A549 (cell line): ENCODE results near the gene MPL. TPM values are rescaled to one million over a fixed set of nuclear protein-coding genes. Genes with fewer than 3 reads are reported as not detected.

ENCODE experiments used
- ATAC-seq, 2 experiments: fragments of 200-7000 bp in 1 of 2; fragments of >200 bp in 1 of 2; cut with Nextera tagmentation in 1 of 2; cut with Tn5 transposase in 1 of 2; 3 replicates each; pipeline versions ENCODE4 v1.8.0 to v1.9.1; 2018 to 2020; ENCODE audit warnings: mild to moderate bottlenecking in 1 of 2, moderate library complexity in 1 of 2
- CTCF ChIA-PET: fragments of 300-600 bp; sonication (Branson Sonifier 250); formaldehyde crosslinking; extraction: SDS; loops from one replicate; lab custom pipeline; 2021; ENCODE audit warnings: antibody characterized with exemption, inconsistent platforms; lab: Yijun Ruan, JAX
- POLR2A ChIA-PET: fragments of 350-600 bp; formaldehyde crosslinking; extraction: SDS; loops from one replicate; lab custom pipeline; 2021; ENCODE audit warnings: antibody characterized with exemption, inconsistent platforms; lab: Yijun Ruan, JAX
- DNase-seq, 2 experiments: peaks; one replicate each; pipeline versions ENCODE4 v3.0.0 to v3.0.0-alpha.2; 2011 to 2016; ENCODE audit warnings: low read depth in 1 of 2, low spot score in 1 of 2
- FAIRE-seq: peaks from 2 replicates; lab custom pipeline; 2011; peaks lifted over from hg19 to GRCh38; lab: Jason Lieb, UNC
- H3K27ac ChIP-seq, 2 experiments: fragments of >200 bp; sonication (Bioruptor Twin); formaldehyde crosslinking; 3 replicates each; pipeline ENCODE4 v1.5.1; 2016 to 2017
- H3K4me1 ChIP-seq: fragments of >200 bp; sonication (Bioruptor Twin); formaldehyde crosslinking; 3 replicates; pipeline ENCODE4 v1.6.1; 2016
- H3K4me2 ChIP-seq: fragments of >200 bp; sonication (Bioruptor Twin); formaldehyde crosslinking; 3 replicates; pipeline ENCODE4 v1.6.1; 2016
- H3K4me3 ChIP-seq: fragments of >200 bp; sonication (Bioruptor Twin); formaldehyde crosslinking; 3 replicates; pipeline ENCODE4 v1.5.1; 2016
- H3K9me3 ChIP-seq: fragments of >200 bp; sonication (Bioruptor Twin); formaldehyde crosslinking; 3 replicates; pipeline ENCODE4 v1.6.1; 2016
- ATOH8 ChIP-seq: fragments of 250-450 bp; sonication (Bioruptor Pico); IDR thresholded peaks from 2 replicates; pipeline ENCODE4 v1.5.0; 2020; ENCODE audit warnings: low read depth, mild to moderate bottlenecking, moderate library complexity
- CEBPB ChIP-seq, 2 experiments: fragments of >200 bp in 1 of 2; sonication (Bioruptor Twin) in 1 of 2; formaldehyde crosslinking in 1 of 2; IDR thresholded peaks; 2 replicates each; pipeline ENCODE4 v1.6.1; 2012 to 2016
- EHF ChIP-seq: fragments of 250-450 bp; sonication (Bioruptor Pico); IDR thresholded peaks from 2 replicates; pipeline ENCODE4 v1.5.0; 2020; ENCODE audit warnings: mild to moderate bottlenecking
- EHMT2 ChIP-seq: fragments of 200-600 bp; sonication (generic); IDR thresholded peaks from 2 replicates; pipeline ENCODE4 v1.6.1; 2016; ENCODE audit warnings: antibody characterized with exemption, low read depth, mild to moderate bottlenecking, moderate library complexity
- ELK1 ChIP-seq: fragments of 150-350 bp; IDR thresholded peaks from 2 replicates; pipeline ENCODE4 v1.6.1; 2014; ENCODE audit warnings: low read depth, mild to moderate bottlenecking, low read length
- ESRRA ChIP-seq: fragments of 150-350 bp; IDR thresholded peaks from 2 replicates; pipeline ENCODE4 v1.6.1; 2014; ENCODE audit warnings: mild to moderate bottlenecking, low read length, borderline replicate concordance
- HDAC2 ChIP-seq: fragments of 200-600 bp; sonication (generic); IDR thresholded peaks from 2 replicates; pipeline ENCODE4 v1.6.1; 2016
- HEYL ChIP-seq: fragments of 250-450 bp; sonication (Bioruptor Pico); IDR thresholded peaks from 2 replicates; pipeline ENCODE4 v1.8.0; 2021; ENCODE audit warnings: mild to moderate bottlenecking, moderate library complexity
- HOXA7 ChIP-seq: fragments of 250-450 bp; sonication (Bioruptor Pico); IDR thresholded peaks from 2 replicates; pipeline ENCODE4 v1.5.0; 2020; ENCODE audit warnings: mild to moderate bottlenecking, moderate library complexity
- HOXB13 ChIP-seq: fragments of 250-450 bp; sonication (Bioruptor Pico); IDR thresholded peaks from 2 replicates; pipeline ENCODE4 v1.5.0; 2020; ENCODE audit warnings: low read depth, mild to moderate bottlenecking, moderate library complexity
- JUN ChIP-seq, 2 experiments: fragments of >200 bp; sonication (Bioruptor Twin); formaldehyde crosslinking; IDR thresholded peaks; 2 replicates in 1 of 2; 3 replicates in 1 of 2; pipeline ENCODE4 v1.6.1; 2016 to 2017
- KDM5A ChIP-seq: fragments of 200-600 bp; sonication (generic); IDR thresholded peaks from 2 replicates; pipeline ENCODE4 v1.6.1; 2016; ENCODE audit warnings: antibody characterized with exemption, mild to moderate bottlenecking
- MAZ ChIP-seq: fragments of 150-350 bp; IDR thresholded peaks from 2 replicates; pipeline ENCODE4 v1.6.1; 2014; ENCODE audit warnings: antibody characterized with exemption, low read depth, low read length, borderline replicate concordance
- MYC ChIP-seq: IDR thresholded peaks from 2 replicates; pipeline ENCODE4 v1.6.1; 2012; ENCODE audit warnings: mild to moderate bottlenecking, inconsistent platforms, low read length, improper control_type of control experiment, borderline replicate concordance
- NFE2L2 ChIP-seq: fragments of 150-350 bp; conservative IDR thresholded peaks from 2 replicates; pipeline ENCODE4 v1.6.1; 2014; ENCODE audit warnings: low read length
- POLR2A ChIP-seq: IDR thresholded peaks from 2 replicates; pipeline ENCODE4 v1.6.1; 2012; ENCODE audit warnings: mild to moderate bottlenecking, low read length
- RCOR1 ChIP-seq: fragments of 150-350 bp; IDR thresholded peaks from 2 replicates; pipeline ENCODE4 v1.6.1; 2014; ENCODE audit warnings: antibody characterized with exemption, low read length, low read depth
- RNF2 ChIP-seq: fragments of 200-600 bp; sonication (generic); IDR thresholded peaks from 2 replicates; pipeline ENCODE4 v1.6.1; 2016; ENCODE audit warnings: low read depth, mild to moderate bottlenecking, antibody characterized with exemption, moderate library complexity, borderline replicate concordance
- SMC3 ChIP-seq: fragments of >200 bp; sonication (Bioruptor Twin); formaldehyde crosslinking; IDR thresholded peaks from 3 replicates; pipeline ENCODE4 v1.6.1; 2018; ENCODE audit warnings: inconsistent platforms
- TFCP2L1 ChIP-seq: fragments of 250-450 bp; sonication (Bioruptor Pico); IDR thresholded peaks from 2 replicates; pipeline ENCODE4 v1.5.0; 2021; ENCODE audit warnings: mild to moderate bottlenecking
- ZNF302 ChIP-seq: fragments of 250-450 bp; sonication (Bioruptor Pico); IDR thresholded peaks from 2 replicates; pipeline ENCODE4 v1.9.0; 2021; ENCODE audit warnings: inconsistent platforms, mild to moderate bottlenecking, moderate library complexity
- WGBS: methylation state at CpG from one replicate; pipeline ENCODE4 v1.1.6; 2017; ENCODE audit errors: missing lambda C conversion rate; 5-methylcytosine and 5-hydroxymethylcytosine counted together
- polyA plus RNA-seq, 4 experiments: library from polyadenylated mRNA; depleted of rRNA in 3 of 4; stranded (reverse); fragments of >200 nt; fragmentation: RNase III in 1 of 4; extraction: RNeasy Plus Mini Kit Qiagen cat#74134 plus additional on column Dnase treatment in 1 of 4; gene quantifications; 2 replicates in 3 of 4; 3 replicates in 1 of 4; pipeline ENCODE4 v1.2.3, GENCODE V29; 2011 to 2017
- TF ChIP-seq, protein P1 (sequence below): fragments of 250-450 bp; sonication (Bioruptor Pico); IDR thresholded peaks from 2 replicates; pipeline ENCODE4 v1.5.0; 2021; ENCODE audit warnings: mild to moderate bottlenecking, moderate library complexity, borderline replicate concordance
- TF ChIP-seq, protein P2 (sequence below): fragments of >200 bp; sonication (Bioruptor Twin); formaldehyde crosslinking; IDR thresholded peaks from 3 replicates; pipeline ENCODE4 v1.5.1; 2016
- TF ChIP-seq, protein P3 (sequence below): fragments of >200 bp; sonication (Bioruptor Twin); formaldehyde crosslinking; IDR thresholded peaks from 3 replicates; pipeline ENCODE4 v1.6.1; 2016

The MPL gene
- polyA plus RNA-seq, 2 of the 4 experiments (the other 2 are of a cell fraction), result not detected

GRCh38 chr1:43370564-43370963, 32.9 kb downstream of the MPL start:
- 90% methylated on average over 4 of the region's 4 CpGs for WGBS
- no peak for ATAC-seq
- peak overlapping the region; percentile 98; the same call in 2 of the 3 replicates for H3K4me2 ChIP-seq
- TF ChIP-seq ESRRA (no peak), HOXB13 (CRISPR knock-in tag) (no peak), ZNF302 (no peak), NFE2L2 (no peak), ATOH8 (CRISPR knock-in tag) (no peak), TFCP2L1 (CRISPR knock-in tag) (no peak), RNF2 (no peak)
- TF ChIP-seq, protein P1, sequence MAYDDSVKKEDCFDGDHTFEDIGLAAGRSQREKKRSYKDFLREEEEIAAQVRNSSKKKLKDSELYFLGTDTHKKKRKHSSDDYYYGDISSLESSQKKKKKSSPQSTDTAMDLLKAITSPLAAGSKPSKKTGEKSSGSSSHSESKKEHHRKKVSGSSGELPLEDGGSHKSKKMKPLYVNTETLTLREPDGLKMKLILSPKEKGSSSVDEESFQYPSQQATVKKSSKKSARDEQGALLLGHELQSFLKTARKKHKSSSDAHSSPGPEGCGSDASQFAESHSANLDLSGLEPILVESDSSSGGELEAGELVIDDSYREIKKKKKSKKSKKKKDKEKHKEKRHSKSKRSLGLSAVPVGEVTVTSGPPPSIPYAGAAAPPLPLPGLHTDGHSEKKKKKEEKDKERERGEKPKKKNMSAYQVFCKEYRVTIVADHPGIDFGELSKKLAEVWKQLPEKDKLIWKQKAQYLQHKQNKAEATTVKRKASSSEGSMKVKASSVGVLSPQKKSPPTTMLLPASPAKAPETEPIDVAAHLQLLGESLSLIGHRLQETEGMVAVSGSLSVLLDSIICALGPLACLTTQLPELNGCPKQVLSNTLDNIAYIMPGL (CRISPR knock-in tag), result no peak
- TF ChIP-seq, all 56 proteins: peak for 0
- Histone ChIP-seq H3K4me1 (peaks cover 57% of the 10 kb centered on the region), H3K27ac (peak overlapping the region in 1 of 2 experiments; percentile 86; a peak in 3 of 6 replicates), H3K9me3 (no peaks in the 10 kb centered on the region), H3K4me3 (no peak overlapping the region)
- ChIA-PET CTCF (no interaction called here), POLR2A (interaction anchor here (0.7 kb wide), 1 partner anchor 78 kb away, joined by 3 read pairs; no protein-coding TSS in a partner anchor)
- FAIRE-seq (no peak), DNase-seq (no peak)

DNA sequence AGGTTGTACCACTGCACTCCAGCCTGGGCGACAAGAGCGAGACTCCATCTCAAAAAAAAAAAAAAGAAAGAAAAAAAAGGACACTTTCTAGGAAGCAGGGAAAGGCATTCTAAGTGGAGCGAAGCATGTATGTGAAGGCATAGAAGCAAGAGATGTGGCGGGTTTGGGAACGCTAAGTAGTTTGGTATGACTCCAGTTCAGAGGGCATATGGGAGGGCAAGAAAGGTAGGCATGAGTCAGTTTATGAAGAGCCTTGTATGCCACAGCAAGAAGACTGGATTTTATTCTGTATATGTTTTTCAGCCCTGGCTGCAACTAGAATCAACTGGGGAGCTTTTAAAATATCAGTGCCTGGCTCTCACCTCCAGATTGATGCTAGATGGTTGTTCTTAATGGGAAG, 34.6 kb downstream of the MPL start:
- ChIA-PET POLR2A (interaction anchor here (1.9 kb wide), 1 partner anchor 14 kb away, joined by 8 read pairs; the partner anchor contains the start of gene CDC20), CTCF (no interaction called here)
- 90% methylated on average over 5 of the region's 5 CpGs for WGBS
- TF ChIP-seq HDAC2 (no peak), KDM5A (no peak), POLR2A (no peak), RNF2 (no peak), ELK1 (no peak), HOXA7 (CRISPR knock-in tag) (no peak), EHF (no peak), HEYL (CRISPR knock-in tag) (no peak), JUN (IDR thresholded peaks at IDR 0.05) (no peak), MYC (no peak), MAZ (no peak), SMC3 (no peak), CEBPB (IDR thresholded peaks at IDR 0.05) (no peak), EHMT2 (no peak), RCOR1 (no peak)
- TF ChIP-seq, protein P2, sequence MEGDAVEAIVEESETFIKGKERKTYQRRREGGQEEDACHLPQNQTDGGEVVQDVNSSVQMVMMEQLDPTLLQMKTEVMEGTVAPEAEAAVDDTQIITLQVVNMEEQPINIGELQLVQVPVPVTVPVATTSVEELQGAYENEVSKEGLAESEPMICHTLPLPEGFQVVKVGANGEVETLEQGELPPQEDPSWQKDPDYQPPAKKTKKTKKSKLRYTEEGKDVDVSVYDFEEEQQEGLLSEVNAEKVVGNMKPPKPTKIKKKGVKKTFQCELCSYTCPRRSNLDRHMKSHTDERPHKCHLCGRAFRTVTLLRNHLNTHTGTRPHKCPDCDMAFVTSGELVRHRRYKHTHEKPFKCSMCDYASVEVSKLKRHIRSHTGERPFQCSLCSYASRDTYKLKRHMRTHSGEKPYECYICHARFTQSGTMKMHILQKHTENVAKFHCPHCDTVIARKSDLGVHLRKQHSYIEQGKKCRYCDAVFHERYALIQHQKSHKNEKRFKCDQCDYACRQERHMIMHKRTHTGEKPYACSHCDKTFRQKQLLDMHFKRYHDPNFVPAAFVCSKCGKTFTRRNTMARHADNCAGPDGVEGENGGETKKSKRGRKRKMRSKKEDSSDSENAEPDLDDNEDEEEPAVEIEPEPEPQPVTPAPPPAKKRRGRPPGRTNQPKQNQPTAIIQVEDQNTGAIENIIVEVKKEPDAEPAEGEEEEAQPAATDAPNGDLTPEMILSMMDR, result no peak
- TF ChIP-seq, protein P3, sequence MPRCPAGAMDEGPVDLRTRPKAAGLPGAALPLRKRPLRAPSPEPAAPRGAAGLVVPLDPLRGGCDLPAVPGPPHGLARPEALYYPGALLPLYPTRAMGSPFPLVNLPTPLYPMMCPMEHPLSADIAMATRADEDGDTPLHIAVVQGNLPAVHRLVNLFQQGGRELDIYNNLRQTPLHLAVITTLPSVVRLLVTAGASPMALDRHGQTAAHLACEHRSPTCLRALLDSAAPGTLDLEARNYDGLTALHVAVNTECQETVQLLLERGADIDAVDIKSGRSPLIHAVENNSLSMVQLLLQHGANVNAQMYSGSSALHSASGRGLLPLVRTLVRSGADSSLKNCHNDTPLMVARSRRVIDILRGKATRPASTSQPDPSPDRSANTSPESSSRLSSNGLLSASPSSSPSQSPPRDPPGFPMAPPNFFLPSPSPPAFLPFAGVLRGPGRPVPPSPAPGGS, result no peak
- ATAC-seq (no peak), FAIRE-seq (no peak), DNase-seq (no peak)
- Histone ChIP-seq H3K4me3 (no peak overlapping the region), H3K9me3 (no peaks in the 10 kb centered on the region), H3K4me2 (peak overlapping the region; percentile 77), H3K4me1 (peaks cover 45% of the 10 kb centered on the region), H3K27ac (peak overlapping the region; percentile 81 to 86)
